Calu3 (cell line): Measurements from ENCODE around the gene PTOV1. TPM values are rescaled to one million over a fixed set of nuclear protein-coding genes. Genes with fewer than 3 reads are reported as not detected.

Experiments used
- BruUV-seq: library from RNA; stranded (reverse); fragments of 400-500 nt; replicated peaks from 2 replicates; lab custom pipeline; 2021; lab: Mats Ljungman, UMichigan
- CTCF ChIA-PET: fragments of 300-600 bp; sonication (Branson Sonifier 250); formaldehyde crosslinking; loops from one replicate; lab custom pipeline; 2022; ENCODE audit warnings: antibody characterized with exemption; lab: Charles Lee
- DNase-seq: peaks from one replicate; pipeline ENCODE4 v3.0.0; 2022
- H3K27ac Mint-ChIP-seq: one replicate; pipeline ENCODE4 v1.8.0; 2022; ENCODE audit warnings: mixed read lengths; ENCODE audit not compliant: unreplicated experiment
- H3K27me3 Mint-ChIP-seq: one replicate; pipeline ENCODE4 v1.8.0; 2022; ENCODE audit warnings: mixed read lengths; ENCODE audit not compliant: unreplicated experiment
- H3K36me3 Mint-ChIP-seq: one replicate; pipeline ENCODE4 v1.8.0; 2022; ENCODE audit warnings: mild to moderate bottlenecking, moderate library complexity, mixed read lengths; ENCODE audit not compliant: insufficient read depth, unreplicated experiment
- H3K4me1 Mint-ChIP-seq: one replicate; pipeline ENCODE4 v1.8.0; 2022; ENCODE audit warnings: mild to moderate bottlenecking, low read depth, mixed read lengths; ENCODE audit not compliant: unreplicated experiment
- H3K4me3 Mint-ChIP-seq: one replicate; pipeline ENCODE4 v1.8.0; 2022; ENCODE audit warnings: mild to moderate bottlenecking, low read depth, moderate library complexity, mixed read lengths; ENCODE audit not compliant: unreplicated experiment
- H3K9me3 Mint-ChIP-seq: one replicate; pipeline ENCODE4 v1.8.0; 2022; ENCODE audit warnings: low read depth, mixed read lengths; ENCODE audit not compliant: unreplicated experiment
- intact Hi-C: fragments of 100-400 bp; cut with micrococcal nuclease; formaldehyde crosslinking; loops from one replicate; pipeline ENCODE4 v1.10.0; 2022; ENCODE audit not compliant: unreplicated experiment
- total RNA-seq: library from RNA; stranded (reverse); gene quantifications from 2 replicates; pipeline ENCODE4 v1.2.3, GENCODE V29; 2022
- TF ChIP-seq, protein P1 (sequence below): fragments of 200-600 bp; IDR thresholded peaks from one replicate; pipeline ENCODE4 v1.8.0; 2022; ENCODE audit warnings: antibody characterized with exemption; ENCODE audit not compliant: unreplicated experiment

The PTOV1 gene
- total RNA-seq, 1 experiment from 2014 or later: 256 TPM

DNA sequence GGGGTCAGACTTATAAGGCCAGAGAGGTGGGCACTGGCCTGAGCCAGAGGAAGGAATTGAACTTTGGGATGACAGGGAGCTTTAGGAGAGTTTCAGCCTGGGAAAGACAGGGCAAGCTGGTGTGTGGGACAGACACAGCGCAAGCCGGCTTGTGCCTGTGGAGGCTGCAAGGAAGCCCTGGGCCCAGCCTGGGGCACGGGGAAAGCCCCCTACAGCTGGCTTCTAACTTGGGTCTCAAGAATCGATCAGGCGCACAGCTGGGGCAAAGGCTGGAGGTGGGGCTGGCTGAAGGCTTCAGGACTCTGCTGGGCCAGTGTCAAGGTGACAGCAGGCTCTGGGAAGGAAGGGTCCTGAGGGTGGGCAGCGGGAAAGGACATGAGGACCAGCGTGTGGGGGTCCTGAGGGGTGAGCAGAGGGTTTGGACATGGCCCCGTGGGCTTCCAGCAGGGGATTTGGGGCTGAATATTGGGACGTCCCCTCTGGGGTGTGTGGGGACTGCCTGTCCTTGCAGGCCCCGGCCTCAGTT lies 3.0 kb downstream of the PTOV1 start:
- intact Hi-C loops: no loop called here
- no peak for DNase-seq
- CTCF ChIA-PET: interaction anchor here (0.7 kb wide), 1 partner anchor 24 kb away, joined by 3 read pairs; no protein-coding TSS in a partner anchor
- Mint-ChIP-seq H3K4me1 (peaks cover 24% of the 10 kb centered on the region), H3K27ac (peak overlapping the region; percentile 44), H3K4me3 (no peak overlapping the region), H3K36me3 (peaks cover 95% of the 10 kb centered on the region), H3K27me3 (no peaks in the 10 kb centered on the region), H3K9me3 (peaks cover 4% of the 10 kb centered on the region)
- TF ChIP-seq, protein P1, sequence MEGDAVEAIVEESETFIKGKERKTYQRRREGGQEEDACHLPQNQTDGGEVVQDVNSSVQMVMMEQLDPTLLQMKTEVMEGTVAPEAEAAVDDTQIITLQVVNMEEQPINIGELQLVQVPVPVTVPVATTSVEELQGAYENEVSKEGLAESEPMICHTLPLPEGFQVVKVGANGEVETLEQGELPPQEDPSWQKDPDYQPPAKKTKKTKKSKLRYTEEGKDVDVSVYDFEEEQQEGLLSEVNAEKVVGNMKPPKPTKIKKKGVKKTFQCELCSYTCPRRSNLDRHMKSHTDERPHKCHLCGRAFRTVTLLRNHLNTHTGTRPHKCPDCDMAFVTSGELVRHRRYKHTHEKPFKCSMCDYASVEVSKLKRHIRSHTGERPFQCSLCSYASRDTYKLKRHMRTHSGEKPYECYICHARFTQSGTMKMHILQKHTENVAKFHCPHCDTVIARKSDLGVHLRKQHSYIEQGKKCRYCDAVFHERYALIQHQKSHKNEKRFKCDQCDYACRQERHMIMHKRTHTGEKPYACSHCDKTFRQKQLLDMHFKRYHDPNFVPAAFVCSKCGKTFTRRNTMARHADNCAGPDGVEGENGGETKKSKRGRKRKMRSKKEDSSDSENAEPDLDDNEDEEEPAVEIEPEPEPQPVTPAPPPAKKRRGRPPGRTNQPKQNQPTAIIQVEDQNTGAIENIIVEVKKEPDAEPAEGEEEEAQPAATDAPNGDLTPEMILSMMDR: no peak
- no TSS peak for BruUV-seq

DNA sequence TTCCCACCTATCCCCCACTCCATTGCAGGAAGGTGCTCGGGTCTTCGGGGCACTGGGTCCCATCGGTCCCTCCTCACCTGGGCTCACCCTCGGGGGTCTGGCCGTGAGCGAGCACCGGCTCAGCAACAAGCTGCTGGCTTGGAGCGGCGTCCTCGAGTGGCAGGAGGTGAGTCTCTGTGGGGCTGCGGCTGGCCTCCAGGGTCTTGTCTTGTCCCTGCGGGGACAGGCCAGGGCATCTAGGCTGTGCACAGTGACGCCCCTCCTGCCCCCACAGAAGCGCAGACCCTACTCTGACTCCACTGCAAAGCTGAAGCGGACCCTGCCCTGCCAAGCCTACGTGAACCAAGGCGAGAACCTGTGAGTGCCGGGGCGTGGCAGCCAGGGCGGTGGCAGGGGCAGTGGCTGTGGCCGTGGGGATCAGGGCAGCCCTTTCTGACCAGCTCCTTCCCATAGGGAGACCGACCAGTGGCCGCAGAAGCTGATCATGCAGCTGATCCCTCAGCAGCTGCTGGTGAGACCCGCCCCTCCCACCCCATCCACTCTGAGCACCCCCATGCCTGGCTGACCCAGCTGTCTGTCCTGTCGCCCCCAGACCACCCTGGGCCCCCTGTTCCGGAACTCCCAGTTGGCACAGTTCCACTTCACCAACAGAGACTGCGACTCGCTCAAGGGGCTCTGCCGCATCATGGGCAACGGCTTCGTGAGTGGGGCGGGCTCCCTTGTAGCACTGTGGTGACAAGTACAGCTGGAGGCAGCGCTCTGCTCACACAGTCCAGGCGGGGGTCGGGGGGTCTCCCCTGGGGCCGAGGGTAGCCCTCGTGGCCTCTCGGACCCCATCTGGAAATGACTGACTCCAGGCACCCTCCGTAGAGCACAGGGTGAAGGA lies 3.7 kb downstream of the PTOV1 start:
- Mint-ChIP-seq H3K27me3 (no peaks in the 10 kb centered on the region), H3K4me3 (peak overlapping the region; percentile 34), H3K27ac (peak overlapping the region; percentile 82), H3K36me3 (peaks cover 97% of the 10 kb centered on the region), H3K9me3 (no peaks in the 10 kb centered on the region), H3K4me1 (peaks cover 18% of the 10 kb centered on the region)
- no peak for DNase-seq
- intact Hi-C loops: no loop called here
- no TSS peak for BruUV-seq
- TF ChIP-seq, protein P1: no peak
- CTCF ChIA-PET: no interaction called here

DNA sequence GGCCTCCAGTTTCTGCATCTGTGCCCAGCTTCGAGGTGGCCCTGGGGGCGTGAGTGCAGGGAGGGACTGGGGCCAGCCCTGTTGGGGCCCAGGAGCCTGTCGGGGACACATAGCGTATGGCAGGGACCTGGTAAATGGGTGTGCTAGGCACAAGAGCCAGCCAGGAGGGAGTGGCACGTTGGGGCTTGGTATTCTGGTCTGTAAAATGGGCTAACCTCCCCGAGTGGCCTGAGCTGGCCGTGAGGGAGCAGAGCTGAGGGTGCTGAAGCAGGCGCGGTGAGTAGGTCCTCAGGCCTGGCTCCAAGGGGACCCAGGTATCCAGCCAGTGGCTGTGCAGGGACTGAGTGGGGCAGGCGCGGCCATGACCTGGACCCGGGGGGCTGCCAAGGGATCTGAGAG lies 4.3 kb downstream of the PTOV1 start:
- peaks cover 12% of the 10 kb centered on the region for H3K4me1 Mint-ChIP-seq
- TF ChIP-seq, protein P1: no peak
- no peak for DNase-seq
- H3K27me3 Mint-ChIP-seq: no peaks in the 10 kb centered on the region
- H3K4me3 Mint-ChIP-seq: peak overlapping the region; percentile 34
- intact Hi-C loops: no loop called here
- peak overlapping the region; percentile 82 for H3K27ac Mint-ChIP-seq
- H3K36me3 Mint-ChIP-seq: peaks cover 97% of the 10 kb centered on the region
- CTCF ChIA-PET: no interaction called here
- BruUV-seq: no TSS peak
- H3K9me3 Mint-ChIP-seq: no peaks in the 10 kb centered on the region

DNA sequence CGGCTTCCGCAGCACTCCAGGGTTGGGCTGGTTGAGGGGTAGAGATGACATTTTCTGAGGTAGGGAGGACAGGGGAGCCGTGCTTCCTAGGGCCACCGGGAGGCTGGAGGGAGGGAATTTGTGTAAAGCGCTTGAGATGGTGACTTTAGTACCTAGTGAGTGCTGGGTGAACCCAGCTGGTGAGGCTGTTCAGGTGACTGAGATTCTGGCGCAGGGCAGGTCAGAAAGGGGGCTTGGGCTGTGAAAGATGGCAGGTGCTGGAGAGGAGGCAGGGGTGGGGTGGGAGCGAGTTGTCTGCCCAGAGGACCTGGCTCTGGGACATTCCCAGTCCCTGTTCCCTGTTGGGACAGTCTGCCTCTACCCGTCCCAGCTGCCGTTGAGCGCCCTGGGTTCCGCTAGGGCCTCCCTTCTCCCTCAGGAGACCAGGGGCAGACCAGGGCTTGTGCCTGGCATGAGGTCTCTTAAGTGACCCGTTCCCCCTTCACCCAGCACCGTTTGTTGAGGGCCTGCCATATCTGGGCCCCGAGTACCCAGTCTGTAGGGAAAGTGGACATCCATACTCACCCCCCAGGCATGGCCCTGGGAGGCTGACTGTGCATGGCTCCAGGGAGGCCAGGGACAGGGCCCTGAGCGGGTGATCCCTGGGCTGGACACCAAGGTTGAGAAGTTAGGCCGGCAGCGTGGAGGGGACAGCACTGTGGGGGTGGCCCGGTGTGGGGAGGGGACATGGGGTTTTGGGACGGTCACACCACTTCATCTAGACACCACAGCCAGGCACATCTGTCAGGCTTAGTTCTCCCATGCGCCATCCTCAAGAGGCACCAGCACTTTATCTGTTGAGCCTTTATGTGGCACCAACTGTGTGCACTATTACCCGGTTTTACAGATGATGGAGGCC lies 5.0 kb downstream of the PTOV1 start:
- Mint-ChIP-seq H3K4me3 (peak overlapping the region; percentile 34), H3K36me3 (peaks cover 97% of the 10 kb centered on the region), H3K4me1 (peaks cover 11% of the 10 kb centered on the region), H3K9me3 (no peaks in the 10 kb centered on the region), H3K27ac (peak overlapping the region; percentile 82), H3K27me3 (no peaks in the 10 kb centered on the region)
- peak; percentile 37 for DNase-seq
- intact Hi-C loops: no loop called here
- CTCF ChIA-PET: no interaction called here
- TF ChIP-seq, protein P1: no peak
- no TSS peak for BruUV-seq
